ENCODE results near the gene BICD2. TPM values are rescaled to one million over a fixed set of nuclear protein-coding genes. Genes with fewer than 3 reads are reported as not detected.

BICD2 gene
- total and polyA plus RNA-seq, 9 of the 15 experiments (the other 6 are each of a cell fraction or from before 2014, with no cell fraction given), result 3.6 to 23.4 (median 11.8) TPM

DNA sequence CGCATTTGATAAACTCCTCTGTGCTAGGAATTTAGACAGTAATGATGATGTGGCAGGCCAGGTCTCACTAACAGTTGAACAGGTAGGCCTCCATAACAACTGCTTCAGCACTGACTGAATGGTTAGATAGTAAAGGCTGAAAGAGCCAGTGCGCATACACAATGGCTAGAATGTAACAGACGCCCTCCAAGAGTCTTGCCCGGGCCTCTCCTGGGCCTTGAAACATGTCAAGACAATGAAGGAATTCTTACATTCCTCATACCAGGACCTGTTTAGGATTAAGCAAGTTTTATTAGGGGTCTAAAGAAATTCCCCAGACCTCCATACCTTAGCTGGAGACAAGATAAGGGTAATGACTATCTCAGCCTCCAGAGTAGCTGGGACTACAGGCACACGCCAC is 6.7 kb upstream of the BICD2 start (continued):
- TF ChIP-seq, protein P1, sequence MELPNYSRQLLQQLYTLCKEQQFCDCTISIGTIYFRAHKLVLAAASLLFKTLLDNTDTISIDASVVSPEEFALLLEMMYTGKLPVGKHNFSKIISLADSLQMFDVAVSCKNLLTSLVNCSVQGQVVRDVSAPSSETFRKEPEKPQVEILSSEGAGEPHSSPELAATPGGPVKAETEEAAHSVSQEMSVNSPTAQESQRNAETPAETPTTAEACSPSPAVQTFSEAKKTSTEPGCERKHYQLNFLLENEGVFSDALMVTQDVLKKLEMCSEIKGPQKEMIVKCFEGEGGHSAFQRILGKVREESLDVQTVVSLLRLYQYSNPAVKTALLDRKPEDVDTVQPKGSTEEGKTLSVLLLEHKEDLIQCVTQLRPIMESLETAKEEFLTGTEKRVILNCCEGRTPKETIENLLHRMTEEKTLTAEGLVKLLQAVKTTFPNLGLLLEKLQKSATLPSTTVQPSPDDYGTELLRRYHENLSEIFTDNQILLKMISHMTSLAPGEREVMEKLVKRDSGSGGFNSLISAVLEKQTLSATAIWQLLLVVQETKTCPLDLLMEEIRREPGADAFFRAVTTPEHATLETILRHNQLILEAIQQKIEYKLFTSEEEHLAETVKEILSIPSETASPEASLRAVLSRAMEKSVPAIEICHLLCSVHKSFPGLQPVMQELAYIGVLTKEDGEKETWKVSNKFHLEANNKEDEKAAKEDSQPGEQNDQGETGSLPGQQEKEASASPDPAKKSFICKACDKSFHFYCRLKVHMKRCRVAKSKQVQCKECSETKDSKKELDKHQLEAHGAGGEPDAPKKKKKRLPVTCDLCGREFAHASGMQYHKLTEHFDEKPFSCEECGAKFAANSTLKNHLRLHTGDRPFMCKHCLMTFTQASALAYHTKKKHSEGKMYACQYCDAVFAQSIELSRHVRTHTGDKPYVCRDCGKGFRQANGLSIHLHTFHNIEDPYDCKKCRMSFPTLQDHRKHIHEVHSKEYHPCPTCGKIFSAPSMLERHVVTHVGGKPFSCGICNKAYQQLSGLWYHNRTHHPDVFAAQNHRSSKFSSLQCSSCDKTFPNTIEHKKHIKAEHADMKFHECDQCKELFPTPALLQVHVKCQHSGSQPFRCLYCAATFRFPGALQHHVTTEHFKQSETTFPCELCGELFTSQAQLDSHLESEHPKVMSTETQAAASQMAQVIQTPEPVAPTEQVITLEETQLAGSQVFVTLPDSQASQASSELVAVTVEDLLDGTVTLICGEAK (IDR thresholded peaks at IDR 0.05), result no peak
- TF ChIP-seq, protein P1 (CRISPR knock-in tag; IDR thresholded peaks at IDR 0.05), result no peak
- TF ChIP-seq LEF1 (IDR thresholded peaks at IDR 0.05) (no peak), ZNF217 (CRISPR knock-in tag; IDR thresholded peaks at IDR 0.05) (no peak), FOS (IDR thresholded peaks at IDR 0.05; ENCODE audit: extremely low read depth, insufficient read length) (no peak)
- TF ChIP-seq, protein P2, sequence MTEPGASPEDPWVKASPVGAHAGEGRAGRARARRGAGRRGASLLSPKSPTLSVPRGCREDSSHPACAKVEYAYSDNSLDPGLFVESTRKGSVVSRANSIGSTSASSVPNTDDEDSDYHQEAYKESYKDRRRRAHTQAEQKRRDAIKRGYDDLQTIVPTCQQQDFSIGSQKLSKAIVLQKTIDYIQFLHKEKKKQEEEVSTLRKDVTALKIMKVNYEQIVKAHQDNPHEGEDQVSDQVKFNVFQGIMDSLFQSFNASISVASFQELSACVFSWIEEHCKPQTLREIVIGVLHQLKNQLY (CRISPR knock-in tag; conservative IDR thresholded peaks at IDR 0.05), result no peak
- TF ChIP-seq, protein P3, sequence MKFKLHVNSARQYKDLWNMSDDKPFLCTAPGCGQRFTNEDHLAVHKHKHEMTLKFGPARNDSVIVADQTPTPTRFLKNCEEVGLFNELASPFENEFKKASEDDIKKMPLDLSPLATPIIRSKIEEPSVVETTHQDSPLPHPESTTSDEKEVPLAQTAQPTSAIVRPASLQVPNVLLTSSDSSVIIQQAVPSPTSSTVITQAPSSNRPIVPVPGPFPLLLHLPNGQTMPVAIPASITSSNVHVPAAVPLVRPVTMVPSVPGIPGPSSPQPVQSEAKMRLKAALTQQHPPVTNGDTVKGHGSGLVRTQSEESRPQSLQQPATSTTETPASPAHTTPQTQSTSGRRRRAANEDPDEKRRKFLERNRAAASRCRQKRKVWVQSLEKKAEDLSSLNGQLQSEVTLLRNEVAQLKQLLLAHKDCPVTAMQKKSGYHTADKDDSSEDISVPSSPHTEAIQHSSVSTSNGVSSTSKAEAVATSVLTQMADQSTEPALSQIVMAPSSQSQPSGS (CRISPR knock-in tag; IDR thresholded peaks at IDR 0.05), result no peak
